WTC11 (cell line): ENCODE results near the gene METTL9.

Experiments
- CREB1 ChIP-seq: sonication (generic); formaldehyde crosslinking; IDR thresholded peaks from 2 replicates; pipeline ENCODE4 v1.8.0; 2023; ENCODE audit warnings: mild to moderate bottlenecking, missing genetic modification reagents
- CTCF ChIP-seq: fragments of 200-600 bp; IDR thresholded peaks from 2 replicates; pipeline ENCODE4 v1.8.0; 2022; ENCODE audit warnings: antibody characterized with exemption
- ETV6 ChIP-seq: sonication (generic); formaldehyde crosslinking; IDR thresholded peaks from 2 replicates; pipeline ENCODE4 v1.8.1; 2022; ENCODE audit warnings: mild to moderate bottlenecking, missing genetic modification reagents
- FOXK1 ChIP-seq: sonication (generic); formaldehyde crosslinking; IDR thresholded peaks from 2 replicates; pipeline ENCODE4 v1.8.0; 2022; ENCODE audit warnings: mild to moderate bottlenecking, moderate library complexity, missing genetic modification reagents
- FOXP1 ChIP-seq: sonication (generic); formaldehyde crosslinking; IDR thresholded peaks from 2 replicates; pipeline ENCODE4 v1.8.0; 2022; ENCODE audit warnings: missing genetic modification reagents, mild to moderate bottlenecking, moderate library complexity, borderline replicate concordance
- GRHL2 ChIP-seq: fragments of 250-450 bp; sonication (Bioruptor Pico); IDR thresholded peaks from 2 replicates; pipeline ENCODE4 v1.8.0; 2022; ENCODE audit warnings: mild to moderate bottlenecking, moderate library complexity; ENCODE audit not compliant: insufficient replicate concordance, severe bottlenecking
- MAX ChIP-seq: sonication (generic); formaldehyde crosslinking; IDR thresholded peaks from 2 replicates; pipeline ENCODE4 v1.8.0; 2022; ENCODE audit warnings: mild to moderate bottlenecking, missing genetic modification reagents
- NR1H2 ChIP-seq: sonication (generic); formaldehyde crosslinking; IDR thresholded peaks from 2 replicates; pipeline ENCODE4 v1.9.0; 2021; ENCODE audit warnings: mild to moderate bottlenecking, moderate library complexity, missing genetic modification reagents
- NR2C2 ChIP-seq: sonication (generic); formaldehyde crosslinking; IDR thresholded peaks from 2 replicates; pipeline ENCODE4 v1.8.0; 2022; ENCODE audit warnings: mild to moderate bottlenecking, missing genetic modification reagents
- USF2 ChIP-seq: sonication (generic); formaldehyde crosslinking; IDR thresholded peaks from 2 replicates; pipeline ENCODE4 v1.8.1; 2023; ENCODE audit warnings: mild to moderate bottlenecking, missing genetic modification reagents, moderate library complexity
- ZNF317 ChIP-seq: sonication (generic); formaldehyde crosslinking; IDR thresholded peaks from 2 replicates; pipeline ENCODE4 v1.8.1; 2023; ENCODE audit warnings: low read depth, mild to moderate bottlenecking, moderate library complexity, missing genetic modification reagents, borderline replicate concordance
- TF ChIP-seq, protein P1 (sequence below): sonication (generic); formaldehyde crosslinking; IDR thresholded peaks from 2 replicates; pipeline ENCODE4 v1.8.0; 2022; ENCODE audit warnings: mild to moderate bottlenecking, missing genetic modification reagents
- TF ChIP-seq, protein P2 (sequence below): sonication (generic); formaldehyde crosslinking; conservative IDR thresholded peaks from 2 replicates; pipeline ENCODE4 v1.8.1; 2023; ENCODE audit warnings: mild to moderate bottlenecking, low read depth, missing genetic modification reagents, moderate library complexity

GRCh38 chr16:21613781-21614180 is 14.4 kb downstream of the METTL9 start:
- TF ChIP-seq FOXK1 (CRISPR knock-in tag) = no peak
- no peak for TF ChIP-seq GRHL2 (CRISPR knock-in tag)
- TF ChIP-seq, protein P1, sequence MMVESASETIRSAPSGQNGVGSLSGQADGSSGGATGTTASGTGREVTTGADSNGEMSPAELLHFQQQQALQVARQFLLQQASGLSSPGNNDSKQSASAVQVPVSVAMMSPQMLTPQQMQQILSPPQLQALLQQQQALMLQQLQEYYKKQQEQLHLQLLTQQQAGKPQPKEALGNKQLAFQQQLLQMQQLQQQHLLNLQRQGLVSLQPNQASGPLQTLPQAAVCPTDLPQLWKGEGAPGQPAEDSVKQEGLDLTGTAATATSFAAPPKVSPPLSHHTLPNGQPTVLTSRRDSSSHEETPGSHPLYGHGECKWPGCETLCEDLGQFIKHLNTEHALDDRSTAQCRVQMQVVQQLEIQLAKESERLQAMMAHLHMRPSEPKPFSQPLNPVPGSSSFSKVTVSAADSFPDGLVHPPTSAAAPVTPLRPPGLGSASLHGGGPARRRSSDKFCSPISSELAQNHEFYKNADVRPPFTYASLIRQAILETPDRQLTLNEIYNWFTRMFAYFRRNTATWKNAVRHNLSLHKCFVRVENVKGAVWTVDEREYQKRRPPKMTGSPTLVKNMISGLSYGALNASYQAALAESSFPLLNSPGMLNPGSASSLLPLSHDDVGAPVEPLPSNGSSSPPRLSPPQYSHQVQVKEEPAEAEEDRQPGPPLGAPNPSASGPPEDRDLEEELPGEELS = no peak
- TF ChIP-seq, protein P2, sequence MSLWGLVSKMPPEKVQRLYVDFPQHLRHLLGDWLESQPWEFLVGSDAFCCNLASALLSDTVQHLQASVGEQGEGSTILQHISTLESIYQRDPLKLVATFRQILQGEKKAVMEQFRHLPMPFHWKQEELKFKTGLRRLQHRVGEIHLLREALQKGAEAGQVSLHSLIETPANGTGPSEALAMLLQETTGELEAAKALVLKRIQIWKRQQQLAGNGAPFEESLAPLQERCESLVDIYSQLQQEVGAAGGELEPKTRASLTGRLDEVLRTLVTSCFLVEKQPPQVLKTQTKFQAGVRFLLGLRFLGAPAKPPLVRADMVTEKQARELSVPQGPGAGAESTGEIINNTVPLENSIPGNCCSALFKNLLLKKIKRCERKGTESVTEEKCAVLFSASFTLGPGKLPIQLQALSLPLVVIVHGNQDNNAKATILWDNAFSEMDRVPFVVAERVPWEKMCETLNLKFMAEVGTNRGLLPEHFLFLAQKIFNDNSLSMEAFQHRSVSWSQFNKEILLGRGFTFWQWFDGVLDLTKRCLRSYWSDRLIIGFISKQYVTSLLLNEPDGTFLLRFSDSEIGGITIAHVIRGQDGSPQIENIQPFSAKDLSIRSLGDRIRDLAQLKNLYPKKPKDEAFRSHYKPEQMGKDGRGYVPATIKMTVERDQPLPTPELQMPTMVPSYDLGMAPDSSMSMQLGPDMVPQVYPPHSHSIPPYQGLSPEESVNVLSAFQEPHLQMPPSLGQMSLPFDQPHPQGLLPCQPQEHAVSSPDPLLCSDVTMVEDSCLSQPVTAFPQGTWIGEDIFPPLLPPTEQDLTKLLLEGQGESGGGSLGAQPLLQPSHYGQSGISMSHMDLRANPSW (CRISPR knock-in tag) = no peak
- TF ChIP-seq ETV6 = no peak
- no peak for TF ChIP-seq CTCF
- no peak for TF ChIP-seq USF2 (CRISPR knock-in tag)
- TF ChIP-seq CREB1 (CRISPR knock-in tag) = no peak
- no peak for TF ChIP-seq MAX (CRISPR knock-in tag)
- TF ChIP-seq ZNF317 = no peak
- no peak for TF ChIP-seq NR2C2
- TF ChIP-seq NR1H2 (CRISPR knock-in tag) = no peak
- TF ChIP-seq FOXP1 (CRISPR knock-in tag) = no peak
